WTC11 (cell line): ENCODE results near the gene HSPA6. TPM values are rescaled to one million over a fixed set of nuclear protein-coding genes. Genes with fewer than 3 reads are reported as not detected.
"Not testable (repeated sequence)": the region's sequence is repeated elsewhere in the genome, so short reads cannot be mapped to it uniquely, and the experiment has no call there.

Source experiments
- ATAC-seq: fragments of 200-7000 bp; cut with Tn5 transposase; 2 replicates; pipeline ENCODE4 v1.10.0; 2021; ENCODE audit warnings: mild to moderate bottlenecking, moderate library complexity
- CTCF ChIA-PET: fragments of 300-600 bp; sonication (Branson Sonifier 250); formaldehyde crosslinking; loops from one replicate; lab custom pipeline; 2021; ENCODE audit warnings: antibody characterized with exemption; lab: Charles Lee
- POLR2A ChIA-PET: fragments of 350-600 bp; sonication (Branson Sonifier 250); formaldehyde crosslinking; loops from one replicate; lab custom pipeline; 2021; ENCODE audit warnings: antibody characterized with exemption; lab: Charles Lee
- DNase-seq: peaks from one replicate; pipeline ENCODE4 v3.0.0; 2021; ENCODE audit warnings: low spot score
- H3K27ac Mint-ChIP-seq: 2 replicates; pipeline ENCODE4 v1.8.0; 2021; ENCODE audit warnings: mixed read lengths
- H3K27me3 Mint-ChIP-seq: 2 replicates; pipeline ENCODE4 v1.8.0; 2021; ENCODE audit warnings: low read depth, mild to moderate bottlenecking, moderate library complexity, mixed read lengths
- H3K36me3 Mint-ChIP-seq: 2 replicates; pipeline ENCODE4 v1.8.0; 2021; ENCODE audit warnings: mixed read lengths
- H3K4me1 Mint-ChIP-seq: 2 replicates; pipeline ENCODE4 v1.8.0; 2022; ENCODE audit warnings: mixed read lengths
- H3K4me3 Mint-ChIP-seq: 2 replicates; pipeline ENCODE4 v1.8.0; 2021; ENCODE audit warnings: mild to moderate bottlenecking, moderate library complexity, mixed read lengths
- H3K9me3 Mint-ChIP-seq: 2 replicates; pipeline ENCODE4 v1.8.0; 2021; ENCODE audit warnings: mixed read lengths
- ETV6 ChIP-seq: sonication (generic); formaldehyde crosslinking; IDR thresholded peaks from 2 replicates; pipeline ENCODE4 v1.8.1; 2022; ENCODE audit warnings: mild to moderate bottlenecking, missing genetic modification reagents
- FOXP1 ChIP-seq: sonication (generic); formaldehyde crosslinking; IDR thresholded peaks from 2 replicates; pipeline ENCODE4 v1.8.0; 2022; ENCODE audit warnings: missing genetic modification reagents, mild to moderate bottlenecking, moderate library complexity, borderline replicate concordance
- NR1H2 ChIP-seq: sonication (generic); formaldehyde crosslinking; IDR thresholded peaks from 2 replicates; pipeline ENCODE4 v1.9.0; 2021; ENCODE audit warnings: mild to moderate bottlenecking, moderate library complexity, missing genetic modification reagents
- PRRX2 ChIP-seq: fragments of 250-450 bp; sonication (Bioruptor Pico); IDR thresholded peaks from 2 replicates; pipeline ENCODE4 v1.8.0; 2021; ENCODE audit warnings: mild to moderate bottlenecking
- ZNF263 ChIP-seq: sonication (generic); formaldehyde crosslinking; IDR thresholded peaks from 2 replicates; pipeline ENCODE4 v1.8.1; 2022; ENCODE audit warnings: low read depth, mild to moderate bottlenecking, moderate library complexity, missing genetic modification reagents
- ZNF396 ChIP-seq: fragments of 250-450 bp; sonication (Bioruptor Pico); IDR thresholded peaks from 2 replicates; pipeline ENCODE4 v1.8.0; 2021; ENCODE audit warnings: mild to moderate bottlenecking, moderate library complexity, borderline replicate concordance
- ZNF423 ChIP-seq: fragments of 250-450 bp; sonication (Bioruptor Pico); IDR thresholded peaks from 2 replicates; pipeline ENCODE4 v2.1.2; 2022; ENCODE audit warnings: mild to moderate bottlenecking, moderate library complexity
- total RNA-seq: library from RNA; stranded (reverse); gene quantifications from 3 replicates; pipeline ENCODE4 v1.2.3, GENCODE V29; 2021
- TF ChIP-seq, protein P1 (sequence below): sonication (generic); formaldehyde crosslinking; IDR thresholded peaks from 2 replicates; pipeline ENCODE4 v1.8.1; 2023; ENCODE audit warnings: mild to moderate bottlenecking, moderate library complexity, missing genetic modification reagents
- TF ChIP-seq, protein P2 (sequence below): fragments of 250-450 bp; sonication (Bioruptor Pico); IDR thresholded peaks from 2 replicates; pipeline ENCODE4 v1.8.0; 2021; ENCODE audit warnings: mild to moderate bottlenecking
- TF ChIP-seq, protein P3 (sequence below): sonication (generic); formaldehyde crosslinking; IDR thresholded peaks from 2 replicates; pipeline ENCODE4 v1.8.0; 2022; ENCODE audit warnings: mild to moderate bottlenecking, missing genetic modification reagents
- TF ChIP-seq, protein P4 (sequence below): fragments of 200-600 bp; IDR thresholded peaks from 2 replicates; pipeline ENCODE4 v1.8.0; 2022; ENCODE audit warnings: antibody characterized with exemption
- TF ChIP-seq, protein P5 (sequence below): sonication (generic); formaldehyde crosslinking; IDR thresholded peaks from 2 replicates; pipeline ENCODE4 v1.8.1; 2022; ENCODE audit warnings: missing genetic modification reagents, borderline replicate concordance
- TF ChIP-seq, protein P6 (sequence below): sonication (generic); formaldehyde crosslinking; conservative IDR thresholded peaks from 2 replicates; pipeline ENCODE4 v1.8.1; 2022; ENCODE audit warnings: mild to moderate bottlenecking, missing genetic modification reagents
- TF ChIP-seq, protein P7 (sequence below): fragments of 250-450 bp; sonication (Bioruptor Pico); IDR thresholded peaks from 2 replicates; pipeline ENCODE4 v2.1.2; 2022; ENCODE audit warnings: mild to moderate bottlenecking, moderate library complexity
- TF ChIP-seq, protein P8 (sequence below): sonication (generic); formaldehyde crosslinking; IDR thresholded peaks from 2 replicates; pipeline ENCODE4 v1.8.1; 2023; ENCODE audit warnings: mild to moderate bottlenecking, missing genetic modification reagents, moderate library complexity

Gene HSPA6
- total RNA-seq, 1 experiment from 2014 or later: 0.22 TPM

DNA sequence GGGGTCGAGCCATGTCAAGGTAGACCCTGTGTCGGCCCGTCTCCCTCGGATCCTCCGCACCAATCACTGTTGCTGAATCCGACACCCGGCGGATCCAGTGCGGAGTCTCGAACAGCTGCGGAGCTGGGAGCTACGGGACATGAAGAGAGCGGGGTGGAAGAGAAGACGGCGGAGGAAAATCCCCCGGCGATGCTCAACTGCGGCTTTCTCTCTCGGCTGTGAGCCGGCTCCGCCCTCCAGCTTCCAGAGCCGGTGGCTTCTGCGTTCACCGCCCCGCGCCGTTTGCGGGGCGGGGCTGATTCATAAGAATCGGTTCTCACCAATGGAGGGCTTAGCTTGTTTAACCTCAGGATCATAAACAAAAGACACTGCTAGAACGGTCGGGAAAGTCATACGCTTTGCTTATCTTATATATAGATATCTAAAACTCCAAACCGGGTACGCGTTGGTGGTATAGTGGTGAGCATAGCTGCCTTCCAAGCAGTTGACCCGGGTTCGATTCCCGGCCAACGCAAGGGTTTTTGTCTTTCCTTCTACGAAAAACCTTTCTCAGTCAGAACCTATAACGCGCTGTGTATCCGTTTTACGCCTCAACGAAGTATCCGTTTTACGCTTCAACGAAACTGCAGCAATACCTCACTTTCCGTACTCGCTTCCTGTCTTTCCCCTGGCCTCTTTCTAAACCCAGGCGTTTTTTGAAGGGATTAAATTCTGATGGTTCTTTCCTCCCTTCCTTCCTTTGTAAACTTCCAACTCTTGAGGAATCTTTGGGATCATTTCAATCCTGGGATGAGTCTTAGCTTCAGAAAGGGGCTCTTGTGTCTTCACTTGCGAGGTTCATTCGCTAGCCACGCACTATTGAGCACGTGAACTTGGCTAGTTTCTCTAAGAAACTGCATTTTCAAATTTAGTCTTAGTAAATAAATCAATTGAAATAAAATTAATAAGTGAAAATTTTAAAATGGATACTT, 6.6 kb downstream of the HSPA6 start:
- CTCF ChIA-PET: interaction anchor here (0.8 to 1.1 kb wide), 3 partner anchors 44 to 196 kb away, joined by 3 to 4 read pairs (median 3); no protein-coding TSS in a partner anchor
- Mint-ChIP-seq H3K4me1 (peaks cover 15% of the 10 kb centered on the region), H3K27ac (peak overlapping the region; percentile 45), H3K27me3 (peaks cover 34% of the 10 kb centered on the region), H3K4me3 (peak overlapping the region; percentile 94)
- DNase-seq (peak; percentile 90), ATAC-seq (peak; percentile 83)
- POLR2A ChIA-PET, H3K36me3 Mint-ChIP-seq, H3K9me3 Mint-ChIP-seq: not testable (repeated sequence)
- TF ChIP-seq, protein P1, sequence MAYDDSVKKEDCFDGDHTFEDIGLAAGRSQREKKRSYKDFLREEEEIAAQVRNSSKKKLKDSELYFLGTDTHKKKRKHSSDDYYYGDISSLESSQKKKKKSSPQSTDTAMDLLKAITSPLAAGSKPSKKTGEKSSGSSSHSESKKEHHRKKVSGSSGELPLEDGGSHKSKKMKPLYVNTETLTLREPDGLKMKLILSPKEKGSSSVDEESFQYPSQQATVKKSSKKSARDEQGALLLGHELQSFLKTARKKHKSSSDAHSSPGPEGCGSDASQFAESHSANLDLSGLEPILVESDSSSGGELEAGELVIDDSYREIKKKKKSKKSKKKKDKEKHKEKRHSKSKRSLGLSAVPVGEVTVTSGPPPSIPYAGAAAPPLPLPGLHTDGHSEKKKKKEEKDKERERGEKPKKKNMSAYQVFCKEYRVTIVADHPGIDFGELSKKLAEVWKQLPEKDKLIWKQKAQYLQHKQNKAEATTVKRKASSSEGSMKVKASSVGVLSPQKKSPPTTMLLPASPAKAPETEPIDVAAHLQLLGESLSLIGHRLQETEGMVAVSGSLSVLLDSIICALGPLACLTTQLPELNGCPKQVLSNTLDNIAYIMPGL (CRISPR knock-in tag): peak; percentile 93
- TF ChIP-seq, protein P2, sequence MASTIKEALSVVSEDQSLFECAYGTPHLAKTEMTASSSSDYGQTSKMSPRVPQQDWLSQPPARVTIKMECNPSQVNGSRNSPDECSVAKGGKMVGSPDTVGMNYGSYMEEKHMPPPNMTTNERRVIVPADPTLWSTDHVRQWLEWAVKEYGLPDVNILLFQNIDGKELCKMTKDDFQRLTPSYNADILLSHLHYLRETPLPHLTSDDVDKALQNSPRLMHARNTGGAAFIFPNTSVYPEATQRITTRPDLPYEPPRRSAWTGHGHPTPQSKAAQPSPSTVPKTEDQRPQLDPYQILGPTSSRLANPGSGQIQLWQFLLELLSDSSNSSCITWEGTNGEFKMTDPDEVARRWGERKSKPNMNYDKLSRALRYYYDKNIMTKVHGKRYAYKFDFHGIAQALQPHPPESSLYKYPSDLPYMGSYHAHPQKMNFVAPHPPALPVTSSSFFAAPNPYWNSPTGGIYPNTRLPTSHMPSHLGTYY (CRISPR knock-in tag): peak; percentile 63; the same call in 1 of the 2 replicates
- TF ChIP-seq, protein P3, sequence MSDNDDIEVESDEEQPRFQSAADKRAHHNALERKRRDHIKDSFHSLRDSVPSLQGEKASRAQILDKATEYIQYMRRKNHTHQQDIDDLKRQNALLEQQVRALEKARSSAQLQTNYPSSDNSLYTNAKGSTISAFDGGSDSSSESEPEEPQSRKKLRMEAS (CRISPR knock-in tag): 0 out of 2 replicates have a peak, but pooled peaks have one; percentile 36

DNA sequence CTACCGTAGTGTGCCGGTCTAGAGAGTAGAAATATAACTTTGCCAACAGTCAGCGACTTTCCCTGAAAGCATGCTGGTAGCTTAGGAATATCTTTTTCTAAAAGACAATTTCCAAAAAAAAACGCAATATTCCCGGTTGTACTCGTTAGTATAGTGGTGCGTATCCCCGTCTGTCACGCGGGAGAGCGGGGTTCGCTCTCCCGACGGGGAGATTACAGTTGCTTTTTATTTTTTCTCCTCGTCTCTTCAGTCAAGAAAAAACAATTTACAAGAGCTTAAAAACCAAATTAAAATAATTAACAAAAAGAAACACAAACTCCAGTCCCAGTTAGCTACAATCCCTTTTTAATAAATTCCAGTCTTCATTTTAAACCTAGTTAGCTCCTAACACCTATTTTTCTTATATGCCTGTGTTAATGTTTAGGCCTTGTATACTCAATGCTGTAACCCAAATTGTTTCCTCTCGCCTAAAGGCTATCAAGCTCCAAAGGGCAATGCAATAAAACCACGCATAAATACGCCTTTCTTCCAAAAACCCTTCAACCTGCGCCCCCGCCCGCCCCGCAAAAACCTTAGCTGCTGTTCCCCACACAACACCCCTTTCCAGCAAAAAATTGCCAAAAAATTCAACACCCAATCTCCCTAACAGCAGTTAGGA, 7.8 kb downstream of the HSPA6 start:
- ATAC-seq (no peak), DNase-seq (no peak)
- peaks cover 18% of the 10 kb centered on the region for H3K4me1 Mint-ChIP-seq
- H3K4me3 Mint-ChIP-seq: peak overlapping the region; percentile 94
- POLR2A ChIA-PET: no interaction called here
- no peak overlapping the region for H3K27ac Mint-ChIP-seq
- no peak for TF ChIP-seq NR1H2 (CRISPR knock-in tag)
- TF ChIP-seq ZNF263 (CRISPR knock-in tag): no peak
- TF ChIP-seq, protein P4, sequence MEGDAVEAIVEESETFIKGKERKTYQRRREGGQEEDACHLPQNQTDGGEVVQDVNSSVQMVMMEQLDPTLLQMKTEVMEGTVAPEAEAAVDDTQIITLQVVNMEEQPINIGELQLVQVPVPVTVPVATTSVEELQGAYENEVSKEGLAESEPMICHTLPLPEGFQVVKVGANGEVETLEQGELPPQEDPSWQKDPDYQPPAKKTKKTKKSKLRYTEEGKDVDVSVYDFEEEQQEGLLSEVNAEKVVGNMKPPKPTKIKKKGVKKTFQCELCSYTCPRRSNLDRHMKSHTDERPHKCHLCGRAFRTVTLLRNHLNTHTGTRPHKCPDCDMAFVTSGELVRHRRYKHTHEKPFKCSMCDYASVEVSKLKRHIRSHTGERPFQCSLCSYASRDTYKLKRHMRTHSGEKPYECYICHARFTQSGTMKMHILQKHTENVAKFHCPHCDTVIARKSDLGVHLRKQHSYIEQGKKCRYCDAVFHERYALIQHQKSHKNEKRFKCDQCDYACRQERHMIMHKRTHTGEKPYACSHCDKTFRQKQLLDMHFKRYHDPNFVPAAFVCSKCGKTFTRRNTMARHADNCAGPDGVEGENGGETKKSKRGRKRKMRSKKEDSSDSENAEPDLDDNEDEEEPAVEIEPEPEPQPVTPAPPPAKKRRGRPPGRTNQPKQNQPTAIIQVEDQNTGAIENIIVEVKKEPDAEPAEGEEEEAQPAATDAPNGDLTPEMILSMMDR: no peak
- no peak for TF ChIP-seq PRRX2 (CRISPR knock-in tag)
- TF ChIP-seq ZNF423 (CRISPR knock-in tag): no peak
- TF ChIP-seq, protein P5, sequence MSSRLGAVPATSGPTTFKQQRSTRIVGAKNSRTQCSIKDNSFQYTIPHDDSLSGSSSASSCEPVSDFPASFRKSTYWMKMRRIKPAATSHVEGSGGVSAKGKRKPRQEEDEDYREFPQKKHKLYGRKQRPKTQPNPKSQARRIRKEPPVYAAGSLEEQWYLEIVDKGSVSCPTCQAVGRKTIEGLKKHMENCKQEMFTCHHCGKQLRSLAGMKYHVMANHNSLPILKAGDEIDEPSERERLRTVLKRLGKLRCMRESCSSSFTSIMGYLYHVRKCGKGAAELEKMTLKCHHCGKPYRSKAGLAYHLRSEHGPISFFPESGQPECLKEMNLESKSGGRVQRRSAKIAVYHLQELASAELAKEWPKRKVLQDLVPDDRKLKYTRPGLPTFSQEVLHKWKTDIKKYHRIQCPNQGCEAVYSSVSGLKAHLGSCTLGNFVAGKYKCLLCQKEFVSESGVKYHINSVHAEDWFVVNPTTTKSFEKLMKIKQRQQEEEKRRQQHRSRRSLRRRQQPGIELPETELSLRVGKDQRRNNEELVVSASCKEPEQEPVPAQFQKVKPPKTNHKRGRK (CRISPR knock-in tag): no peak
- TF ChIP-seq, protein P6, sequence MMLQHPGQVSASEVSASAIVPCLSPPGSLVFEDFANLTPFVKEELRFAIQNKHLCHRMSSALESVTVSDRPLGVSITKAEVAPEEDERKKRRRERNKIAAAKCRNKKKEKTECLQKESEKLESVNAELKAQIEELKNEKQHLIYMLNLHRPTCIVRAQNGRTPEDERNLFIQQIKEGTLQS (CRISPR knock-in tag): no peak
- TF ChIP-seq ETV6 (CRISPR knock-in tag): no peak
- no peak for TF ChIP-seq FOXP1 (CRISPR knock-in tag)
- TF ChIP-seq, protein P7, sequence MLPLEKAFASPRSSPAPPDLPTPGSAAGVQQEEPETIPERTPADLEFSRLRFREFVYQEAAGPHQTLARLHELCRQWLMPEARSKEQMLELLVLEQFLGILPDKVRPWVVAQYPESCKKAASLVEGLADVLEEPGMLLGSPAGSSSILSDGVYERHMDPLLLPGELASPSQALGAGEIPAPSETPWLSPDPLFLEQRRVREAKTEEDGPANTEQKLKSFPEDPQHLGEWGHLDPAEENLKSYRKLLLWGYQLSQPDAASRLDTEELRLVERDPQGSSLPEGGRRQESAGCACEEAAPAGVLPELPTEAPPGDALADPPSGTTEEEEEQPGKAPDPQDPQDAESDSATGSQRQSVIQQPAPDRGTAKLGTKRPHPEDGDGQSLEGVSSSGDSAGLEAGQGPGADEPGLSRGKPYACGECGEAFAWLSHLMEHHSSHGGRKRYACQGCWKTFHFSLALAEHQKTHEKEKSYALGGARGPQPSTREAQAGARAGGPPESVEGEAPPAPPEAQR: no peak
- TF ChIP-seq ZNF396 (CRISPR knock-in tag): no peak
- TF ChIP-seq, protein P8, sequence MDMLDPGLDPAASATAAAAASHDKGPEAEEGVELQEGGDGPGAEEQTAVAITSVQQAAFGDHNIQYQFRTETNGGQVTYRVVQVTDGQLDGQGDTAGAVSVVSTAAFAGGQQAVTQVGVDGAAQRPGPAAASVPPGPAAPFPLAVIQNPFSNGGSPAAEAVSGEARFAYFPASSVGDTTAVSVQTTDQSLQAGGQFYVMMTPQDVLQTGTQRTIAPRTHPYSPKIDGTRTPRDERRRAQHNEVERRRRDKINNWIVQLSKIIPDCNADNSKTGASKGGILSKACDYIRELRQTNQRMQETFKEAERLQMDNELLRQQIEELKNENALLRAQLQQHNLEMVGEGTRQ: no peak
- peaks cover 9% of the 10 kb centered on the region for H3K36me3 Mint-ChIP-seq
- CTCF ChIA-PET: interaction anchor here (1.1 to 2.0 kb wide), 3 partner anchors 48 to 209 kb away, joined by 6 to 13 read pairs (median 7); no protein-coding TSS in a partner anchor
- H3K9me3 Mint-ChIP-seq: peaks cover 10% of the 10 kb centered on the region
- H3K27me3 Mint-ChIP-seq: peaks cover 23% of the 10 kb centered on the region

DNA sequence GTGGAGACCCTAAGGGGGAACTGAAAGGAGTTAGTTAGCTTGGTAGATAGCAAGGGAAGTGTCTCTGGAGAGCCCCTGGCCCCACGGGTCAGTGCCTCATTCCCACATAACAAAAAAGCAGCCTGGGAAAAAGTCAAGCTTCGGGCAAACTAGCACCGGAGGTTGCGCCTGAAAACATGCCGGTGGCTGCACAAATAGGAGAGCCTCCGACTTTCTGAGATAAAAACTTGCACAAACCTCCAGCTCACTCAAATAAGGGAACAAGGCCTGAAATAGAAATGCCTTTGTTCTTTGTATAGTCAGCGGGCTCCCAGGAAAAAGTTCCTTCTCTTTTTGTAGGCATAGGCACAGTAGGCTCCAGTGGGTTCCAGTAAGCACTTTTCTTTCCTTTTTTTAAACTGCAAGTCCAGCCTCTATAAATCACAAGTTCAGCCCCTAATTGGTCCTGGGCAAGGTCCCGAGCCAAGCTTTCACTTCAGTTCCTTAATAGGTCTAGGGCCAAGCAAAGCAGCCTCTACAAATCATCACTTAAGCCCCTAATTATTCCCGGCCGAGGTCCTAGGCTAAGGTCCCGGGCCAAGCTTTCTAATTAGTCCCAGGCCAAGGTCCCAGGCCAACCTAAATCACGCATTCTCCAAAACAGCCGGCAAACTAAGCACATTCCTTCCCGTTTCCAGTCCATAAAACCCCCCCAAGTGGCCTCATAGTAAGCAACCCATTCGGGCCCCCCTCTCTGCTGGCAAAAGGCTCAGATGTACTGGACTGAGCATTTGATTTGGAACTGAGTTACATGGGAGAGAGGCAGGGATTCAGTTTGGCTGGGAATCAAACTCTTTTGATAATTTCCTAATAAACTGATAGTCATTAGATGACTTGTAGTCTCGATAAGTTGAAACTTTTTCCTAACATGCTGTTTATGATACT, 8.6 kb downstream of the HSPA6 start:
- H3K27me3 Mint-ChIP-seq: peaks cover 22% of the 10 kb centered on the region
- CTCF ChIA-PET: interaction anchor here (1.1 to 2.0 kb wide), 3 partner anchors 48 to 209 kb away, joined by 6 to 13 read pairs (median 7); no protein-coding TSS in a partner anchor
- H3K4me3 Mint-ChIP-seq: peak overlapping the region; percentile 94
- POLR2A ChIA-PET, H3K27ac Mint-ChIP-seq, DNase-seq: not testable (repeated sequence)
- H3K9me3 Mint-ChIP-seq: peaks cover 17% of the 10 kb centered on the region
- peaks cover 15% of the 10 kb centered on the region for H3K36me3 Mint-ChIP-seq
- peaks cover 18% of the 10 kb centered on the region for H3K4me1 Mint-ChIP-seq
- ATAC-seq: peak; percentile 4
